Activated B cell treated with CpG ODN at 0.5 μM for 24 hours (primary cell): ENCODE data around the gene GPRIN2. TPM values are rescaled to one million over a fixed set of nuclear protein-coding genes. Genes with fewer than 3 reads are reported as not detected.
"Not testable (repeated sequence)": the region's sequence is repeated elsewhere in the genome, so short reads cannot be mapped to it uniquely, and the experiment has no call there.

Experiments used
- ATAC-seq: fragments of 200-7000 bp; cut with Tn5 transposase; one replicate; pipeline ENCODE4 v1.10.0; 2021; ENCODE audit warnings: low read depth, mild to moderate bottlenecking, moderate library complexity
- CTCF ChIA-PET: fragments of 350-600 bp; sonication (Branson Sonifier 250); formaldehyde crosslinking; loops from one replicate; lab custom pipeline; 2021; ENCODE audit warnings: antibody characterized with exemption; lab: Charles Lee
- POLR2A ChIA-PET: fragments of 350-600 bp; sonication (Branson Sonifier 250); formaldehyde crosslinking; loops from one replicate; lab custom pipeline; 2021; ENCODE audit warnings: antibody characterized with exemption; lab: Charles Lee
- DNase-seq: peaks from one replicate; pipeline ENCODE4 v3.0.0; 2022
- H3K27ac Mint-ChIP-seq: one replicate; pipeline ENCODE4 v1.8.0; 2020; ENCODE audit warnings: mixed read lengths
- H3K27me3 Mint-ChIP-seq: one replicate; pipeline ENCODE4 v1.8.0; 2021; ENCODE audit warnings: mixed read lengths
- H3K36me3 Mint-ChIP-seq: one replicate; pipeline ENCODE4 v1.8.0; 2021; ENCODE audit warnings: low read depth, mixed read lengths
- H3K4me1 Mint-ChIP-seq: one replicate; pipeline ENCODE4 v1.8.0; 2021; ENCODE audit warnings: mixed read lengths
- H3K4me3 Mint-ChIP-seq: one replicate; pipeline ENCODE4 v1.8.0; 2020; ENCODE audit warnings: mild to moderate bottlenecking, mixed read lengths
- H3K9me3 Mint-ChIP-seq: one replicate; pipeline ENCODE4 v1.8.0; 2020; ENCODE audit warnings: mixed read lengths
- intact Hi-C: fragments of 100-400 bp; cut with micrococcal nuclease; formaldehyde crosslinking; loops from one replicate; pipeline ENCODE4 v1.15.1; 2024
- total RNA-seq: library from RNA; stranded (reverse); gene quantifications from 2 replicates; pipeline ENCODE4 v1.2.3, GENCODE V29; 2022
- TF ChIP-seq, protein P1 (sequence below): fragments of 200-600 bp; IDR thresholded peaks from one replicate; pipeline ENCODE4 v1.8.0; 2022; ENCODE audit warnings: antibody characterized with exemption, mild to moderate bottlenecking

GPRIN2 gene
- total RNA-seq, 1 donor from 2014 or later, result not detected

DNA sequence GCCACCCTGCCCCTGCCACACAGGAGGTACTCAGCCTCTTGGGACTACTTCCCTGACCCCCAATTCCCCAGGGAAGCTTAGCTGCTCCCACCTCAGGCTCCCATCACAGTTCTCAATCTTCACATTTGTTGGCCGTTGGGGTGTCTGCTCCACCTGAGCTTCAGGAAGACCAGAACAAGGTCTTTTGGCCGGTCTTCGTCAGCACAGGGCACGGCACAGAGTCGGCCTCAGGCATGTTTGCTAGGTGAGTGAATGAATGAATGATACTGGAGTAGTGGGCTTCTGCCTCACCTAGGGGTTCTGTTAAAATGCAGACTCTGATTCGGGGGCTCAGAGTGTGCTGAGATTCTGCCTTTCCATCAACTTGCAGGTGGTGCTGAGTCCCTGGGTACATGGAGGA lies 20.3 kb downstream of the GPRIN2 start:
- intact Hi-C loops, result no loop called here
- Mint-ChIP-seq H3K27ac (no peak overlapping the region), H3K9me3 (no peaks in the 10 kb centered on the region), H3K27me3 (peaks cover 31% of the 10 kb centered on the region), H3K4me3 (no peak overlapping the region), H3K4me1 (no peaks in the 10 kb centered on the region), H3K36me3 (no peaks in the 10 kb centered on the region)
- CTCF ChIA-PET, result no interaction called here
- DNase-seq (no peak), ATAC-seq (no peak)
- TF ChIP-seq, protein P1, sequence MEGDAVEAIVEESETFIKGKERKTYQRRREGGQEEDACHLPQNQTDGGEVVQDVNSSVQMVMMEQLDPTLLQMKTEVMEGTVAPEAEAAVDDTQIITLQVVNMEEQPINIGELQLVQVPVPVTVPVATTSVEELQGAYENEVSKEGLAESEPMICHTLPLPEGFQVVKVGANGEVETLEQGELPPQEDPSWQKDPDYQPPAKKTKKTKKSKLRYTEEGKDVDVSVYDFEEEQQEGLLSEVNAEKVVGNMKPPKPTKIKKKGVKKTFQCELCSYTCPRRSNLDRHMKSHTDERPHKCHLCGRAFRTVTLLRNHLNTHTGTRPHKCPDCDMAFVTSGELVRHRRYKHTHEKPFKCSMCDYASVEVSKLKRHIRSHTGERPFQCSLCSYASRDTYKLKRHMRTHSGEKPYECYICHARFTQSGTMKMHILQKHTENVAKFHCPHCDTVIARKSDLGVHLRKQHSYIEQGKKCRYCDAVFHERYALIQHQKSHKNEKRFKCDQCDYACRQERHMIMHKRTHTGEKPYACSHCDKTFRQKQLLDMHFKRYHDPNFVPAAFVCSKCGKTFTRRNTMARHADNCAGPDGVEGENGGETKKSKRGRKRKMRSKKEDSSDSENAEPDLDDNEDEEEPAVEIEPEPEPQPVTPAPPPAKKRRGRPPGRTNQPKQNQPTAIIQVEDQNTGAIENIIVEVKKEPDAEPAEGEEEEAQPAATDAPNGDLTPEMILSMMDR, result no peak
- POLR2A ChIA-PET, result interaction anchor here (0.6 kb wide), 1 partner anchor 975 kb away, joined by 3 read pairs; no protein-coding TSS in a partner anchor

DNA sequence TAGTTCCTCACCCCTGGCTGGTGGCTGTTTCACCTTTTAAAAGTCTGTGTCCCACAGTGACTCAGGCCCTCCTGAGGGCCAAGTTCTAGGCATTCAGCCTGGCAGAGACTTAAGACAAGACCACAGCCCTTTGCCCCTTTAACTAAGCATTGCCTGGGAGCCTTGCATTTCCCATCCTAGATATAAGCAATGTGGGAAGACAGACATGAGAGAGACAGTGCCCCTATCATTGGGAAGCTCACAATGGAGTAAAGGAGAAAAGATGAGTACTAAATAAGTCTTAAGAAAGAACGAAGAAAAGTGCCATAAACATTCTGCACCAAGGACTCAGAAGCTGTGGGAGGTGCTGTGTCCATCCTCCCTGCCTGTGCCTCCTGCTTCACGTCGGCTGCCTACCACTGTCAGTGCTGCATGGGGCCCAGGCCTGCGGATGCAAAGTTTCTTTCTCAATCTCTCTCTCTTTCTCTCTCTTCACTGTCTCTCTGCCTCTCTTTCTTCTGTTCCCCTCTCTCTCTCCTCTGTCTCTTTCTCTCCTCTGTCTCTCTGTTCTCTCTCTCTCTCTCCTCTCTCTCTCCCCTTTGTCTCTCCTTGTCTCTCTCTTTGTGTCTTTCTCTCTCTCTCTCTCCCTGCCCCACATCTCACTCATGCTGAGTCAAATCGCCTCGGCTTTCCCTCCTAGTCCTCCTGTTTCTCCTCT lies 21.5 kb downstream of the GPRIN2 start:
- no peak overlapping the region for H3K4me3 Mint-ChIP-seq
- DNase-seq (no peak), ATAC-seq (no peak)
- POLR2A ChIA-PET, result no interaction called here
- no peaks in the 10 kb centered on the region for H3K4me1 Mint-ChIP-seq
- no peak overlapping the region for H3K27ac Mint-ChIP-seq
- H3K9me3 Mint-ChIP-seq, result no peaks in the 10 kb centered on the region
- intact Hi-C loops, result loop anchor here (2.0 kb wide), 1 partner anchor 20 kb away; no protein-coding TSS in a partner anchor
- TF ChIP-seq, protein P1, result no peak
- CTCF ChIA-PET, result no interaction called here
- H3K27me3 Mint-ChIP-seq, result peaks cover 22% of the 10 kb centered on the region
- no peaks in the 10 kb centered on the region for H3K36me3 Mint-ChIP-seq

DNA sequence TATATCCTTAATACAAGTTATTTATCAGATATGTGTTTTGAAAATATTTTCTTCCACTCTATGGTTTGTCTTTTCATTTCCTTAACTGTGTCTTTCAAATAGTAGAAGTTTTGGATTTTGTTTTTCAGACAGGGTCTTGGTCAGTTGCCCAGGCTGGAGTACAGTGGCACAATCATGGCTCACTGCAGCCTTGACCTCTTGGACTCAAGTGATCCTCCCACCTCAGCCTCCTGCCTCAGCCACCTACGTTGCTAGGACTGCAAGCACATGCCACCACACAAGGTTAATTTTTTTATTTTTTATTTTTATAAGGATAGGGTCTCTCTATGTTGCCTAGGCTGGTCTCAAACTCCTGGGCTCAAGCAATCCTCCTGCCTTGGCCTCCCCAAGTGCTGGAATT lies 24.2 kb downstream of the GPRIN2 start:
- H3K4me3 Mint-ChIP-seq, CTCF ChIA-PET, POLR2A ChIA-PET, H3K27ac Mint-ChIP-seq, intact Hi-C loops, H3K36me3 Mint-ChIP-seq, H3K4me1 Mint-ChIP-seq, H3K9me3 Mint-ChIP-seq, ATAC-seq, DNase-seq, H3K27me3 Mint-ChIP-seq: not testable (repeated sequence)

DNA sequence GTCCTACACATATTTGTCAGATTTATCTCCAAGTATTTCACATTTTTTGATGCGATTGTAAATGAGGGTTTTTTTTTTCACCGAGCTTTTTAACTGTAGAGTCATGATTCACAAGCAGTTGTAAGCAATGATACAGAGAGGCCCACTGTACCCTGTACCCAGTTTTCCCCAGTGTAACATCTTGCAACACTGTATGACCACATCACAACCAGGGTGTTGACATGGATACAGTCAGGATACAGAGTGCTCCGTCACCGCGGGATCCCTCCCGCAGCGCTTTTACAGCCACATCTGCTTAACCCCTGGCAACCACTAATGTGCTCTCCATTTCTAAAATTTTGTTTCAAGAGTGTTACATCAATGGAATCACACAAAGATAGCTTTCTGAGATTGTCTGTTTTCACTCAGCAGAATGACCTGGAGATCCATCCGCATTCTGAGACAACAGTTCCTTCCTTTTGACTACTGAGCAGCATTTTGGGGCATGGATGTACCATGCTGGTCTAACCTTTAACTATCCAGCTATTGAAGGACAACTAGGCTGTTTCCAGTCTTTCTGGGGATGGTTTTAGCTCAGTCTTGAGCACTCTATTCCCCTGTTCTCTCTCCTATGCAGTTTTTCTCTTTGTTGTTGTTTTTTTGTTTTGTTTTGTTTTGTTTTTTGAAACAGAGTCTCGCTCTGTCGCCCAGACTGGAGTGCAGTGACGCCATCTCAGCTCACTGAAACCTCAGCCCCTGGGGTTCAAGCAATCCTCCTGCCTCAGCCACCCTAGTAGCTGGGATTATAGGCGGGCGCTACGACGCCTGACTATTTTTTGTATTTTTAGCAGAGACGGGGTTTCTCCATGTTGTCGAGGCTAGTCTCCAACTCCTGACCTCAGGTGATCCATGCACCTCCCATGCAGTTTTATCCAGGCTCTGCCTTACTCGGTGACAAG lies 25.9 kb downstream of the GPRIN2 start:
- ChIA-PET POLR2A (no interaction called here), CTCF (no interaction called here)
- no peaks in the 10 kb centered on the region for H3K36me3 Mint-ChIP-seq
- no peaks in the 10 kb centered on the region for H3K4me1 Mint-ChIP-seq
- DNase-seq (no peak), ATAC-seq (no peak)
- TF ChIP-seq, protein P1, result no peak
- no peaks in the 10 kb centered on the region for H3K9me3 Mint-ChIP-seq
- H3K27ac Mint-ChIP-seq, result no peak overlapping the region
- H3K4me3 Mint-ChIP-seq, result no peak overlapping the region
- H3K27me3 Mint-ChIP-seq, result no peaks in the 10 kb centered on the region
- intact Hi-C loops, result no loop called here

DNA sequence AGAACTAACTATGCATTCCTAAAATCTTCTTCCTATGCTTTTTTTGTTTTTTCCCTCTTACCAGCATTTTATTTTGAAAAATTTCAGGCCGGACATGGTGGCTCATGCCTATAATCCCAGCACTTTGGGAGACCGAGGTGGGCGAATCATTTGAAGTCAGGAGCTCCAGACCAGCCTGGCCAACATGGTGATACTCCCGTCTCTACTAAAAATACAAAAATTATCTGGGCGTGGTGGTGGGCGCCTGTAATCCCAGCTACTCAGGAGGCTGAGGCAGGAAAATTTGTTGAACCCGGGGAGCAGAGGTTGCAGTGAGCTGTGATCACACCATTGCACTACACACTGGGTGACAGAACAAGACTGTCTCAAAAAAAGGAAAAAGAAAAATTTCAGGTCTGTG lies 26.7 kb downstream of the GPRIN2 start:
- DNase-seq, CTCF ChIA-PET, H3K4me1 Mint-ChIP-seq, ATAC-seq, POLR2A ChIA-PET, H3K27me3 Mint-ChIP-seq, intact Hi-C loops, H3K9me3 Mint-ChIP-seq, H3K36me3 Mint-ChIP-seq, H3K4me3 Mint-ChIP-seq, H3K27ac Mint-ChIP-seq: not testable (repeated sequence)
